K562 (cell line): ENCODE measurements around the gene ASPA. TPM values are rescaled to one million over a fixed set of nuclear protein-coding genes. Genes with fewer than 3 reads are reported as not detected.

Experiments
- ATAC-seq: fragments of 200-7000 bp; cut with Tn5 transposase; 3 replicates; pipeline ENCODE4 v1.9.1; 2020; ENCODE audit warnings: moderate library complexity
- BruUV-seq: library from RNA; stranded (reverse); fragments of 400-500 nt; replicated peaks from 2 replicates; lab custom pipeline; 2021; lab: Mats Ljungman, UMichigan
- CTCF ChIA-PET: fragments of 300-600 bp; formaldehyde crosslinking; extraction: SDS; loops from one replicate; lab custom pipeline; 2021; ENCODE audit warnings: low intra/inter-chr PET ratio; lab: Yijun Ruan, JAX
- POLR2A ChIA-PET: fragments of 300-600, 350-650 bp; sonication (Branson Sonifier 250); formaldehyde crosslinking; extraction: SDS; loops from one replicate; lab custom pipeline; 2021; ENCODE audit warnings: antibody characterized with exemption, inconsistent platforms; lab: Yijun Ruan, JAX
- DNase-seq, 4 experiments: peaks; one replicate each; pipeline versions ENCODE4 v3.0.0 to v3.0.0-alpha.2; 2011 to 2018; ENCODE audit warnings: low spot score in 3 of 4, mixed read lengths in 3 of 4; ENCODE audit errors: extremely low read depth in 1 of 4
- FAIRE-seq: peaks from 2 replicates; lab custom pipeline; 2011; peaks lifted over from hg19 to GRCh38; lab: Jason Lieb, UNC
- H2AFZ ChIP-seq: 2 replicates; pipeline ENCODE4 v1.6.0; 2011; ENCODE audit warnings: low read depth, low read length, control low read depth, inconsistent platforms
- H3K27ac ChIP-seq: fragments of 200-600 bp; 3 replicates; pipeline ENCODE4 v1.8.0; 2011; ENCODE audit warnings: low read depth, mild to moderate bottlenecking, control low read depth, inconsistent platforms, low read length, moderate library complexity, mixed read lengths; ENCODE audit errors: extremely low read depth
- H3K27me3 ChIP-seq, 2 experiments: fragments of 300-600 bp in 1 of 2; 2 replicates in 1 of 2; 3 replicates in 1 of 2; pipeline versions ENCODE4 v1.6.0 to v1.8.0; 2011; ENCODE audit warnings: inconsistent platforms in 2 of 2, low read length in 2 of 2, mild to moderate bottlenecking in 1 of 2, mixed read lengths in 1 of 2, moderate library complexity in 1 of 2; ENCODE audit not compliant: control insufficient read depth in 2 of 2, insufficient read depth in 2 of 2
- H3K36me3 ChIP-seq: fragments of 300-600 bp; 3 replicates; pipeline ENCODE4 v1.8.0; 2011; ENCODE audit warnings: mild to moderate bottlenecking, low read length, inconsistent platforms; ENCODE audit not compliant: control insufficient read depth, insufficient read depth
- H3K4me1 ChIP-seq, 2 experiments: fragments of 200-600 bp in 1 of 2; replicated peaks in 1 of 2; 2 replicates in 1 of 2; 3 replicates in 1 of 2; pipeline versions ENCODE4 v1.5.1 to v1.8.0; 2011; ENCODE audit warnings: inconsistent platforms in 2 of 2, low read length in 2 of 2, mild to moderate bottlenecking in 1 of 2, mixed read lengths in 1 of 2, moderate library complexity in 1 of 2; ENCODE audit not compliant: control insufficient read depth in 2 of 2, insufficient read depth in 2 of 2
- H3K4me2 ChIP-seq: 2 replicates; pipeline ENCODE4 v1.6.1; 2011; ENCODE audit warnings: low read length, control low read depth, inconsistent platforms, mixed read lengths; ENCODE audit not compliant: insufficient read depth
- H3K4me3 ChIP-seq: fragments of 200-600 bp; sonication (generic), shearing (Covaris generic); 2 replicates; pipeline ENCODE4 v1.5.1; 2016; ENCODE audit warnings: control low read depth, inconsistent platforms
- H3K79me2 ChIP-seq: fragments of 200-600 bp; 3 replicates; pipeline ENCODE4 v1.8.0; 2011; ENCODE audit warnings: low read length, inconsistent platforms; ENCODE audit not compliant: control insufficient read depth, insufficient read depth
- H3K9ac ChIP-seq, 2 experiments: 2 replicates each; pipeline versions ENCODE4 v1.6.0 to v1.6.1; 2011; ENCODE audit warnings: low read depth in 2 of 2, low read length in 2 of 2, control low read depth in 1 of 2, inconsistent platforms in 1 of 2, mild to moderate bottlenecking in 1 of 2, mixed read lengths in 1 of 2; ENCODE audit not compliant: insufficient read depth in 1 of 2
- H3K9me1 ChIP-seq: one replicate; pipeline ENCODE4 v1.6.0; 2011; ENCODE audit warnings: inconsistent platforms, mild to moderate bottlenecking, low read length, moderate library complexity; ENCODE audit not compliant: control insufficient read depth, insufficient read depth
- H3K9me3 ChIP-seq: replicated peaks from 2 replicates; pipeline ENCODE4 v1.5.1; 2011; ENCODE audit warnings: low read depth, low read length, inconsistent platforms; ENCODE audit not compliant: control insufficient read depth, insufficient read depth
- H4K20me1 ChIP-seq: replicated peaks from 2 replicates; pipeline ENCODE4 v1.6.1; 2011; ENCODE audit warnings: low read length, inconsistent platforms, mixed read lengths; ENCODE audit not compliant: control insufficient read depth, insufficient read depth
- CREM ChIP-seq: IDR thresholded peaks from 2 replicates; pipeline ENCODE4 v1.6.1; 2014; ENCODE audit warnings: antibody characterized with exemption, low read depth
- NR2F6 ChIP-seq: fragments of 450-650 bp; formaldehyde crosslinking; IDR thresholded peaks from 2 replicates; pipeline ENCODE4 v1.4.0; 2020; ENCODE audit warnings: mild to moderate bottlenecking
- SRSF3 ChIP-seq: fragments of 200-400 bp; formaldehyde crosslinking; IDR thresholded peaks from 2 replicates; pipeline ENCODE4 v1.6.1; 2016; ENCODE audit warnings: mild to moderate bottlenecking, low read length, moderate library complexity; ENCODE audit not compliant: insufficient read depth
- TFAP4 ChIP-seq: sonication (generic); formaldehyde crosslinking; IDR thresholded peaks from 2 replicates; pipeline ENCODE4 v1.8.0; 2022; ENCODE audit warnings: missing genetic modification reagents, mild to moderate bottlenecking, moderate library complexity, borderline replicate concordance
- ZNF277 ChIP-seq: fragments of 250-450 bp; sonication (Bioruptor Pico); IDR thresholded peaks from 2 replicates; pipeline ENCODE4 v1.8.0; 2022; ENCODE audit warnings: inconsistent platforms, mild to moderate bottlenecking, moderate library complexity, borderline replicate concordance
- ZNF696 ChIP-seq: fragments of 250-450 bp; sonication (Bioruptor Pico); conservative IDR thresholded peaks from 2 replicates; pipeline ENCODE4 v1.4.0; 2020; ENCODE audit warnings: mild to moderate bottlenecking, moderate library complexity
- WGBS: fragments of 100-300 bp; shearing (Covaris generic); methylation state at CpG from one replicate; pipeline ENCODE4 v1.1.6; 2016; ENCODE audit warnings: low coverage, mixed read lengths; ENCODE audit not compliant: insufficient coverage; ENCODE audit errors: missing lambda C conversion rate; 5-methylcytosine and 5-hydroxymethylcytosine counted together
- in situ Hi-C: fragments of 300-500 bp; cut with MboI; formaldehyde crosslinking; loops from 4 replicates; pipeline ENCODE4 v1.15.0; 2018; ENCODE audit warnings: inconsistent platforms, mixed read lengths
- intact Hi-C: fragments of 100-400 bp; cut with micrococcal nuclease; formaldehyde crosslinking; loops from 2 replicates; pipeline ENCODE4 v1.14.2; 2022
- polyA plus RNA-seq, 8 experiments: library from polyadenylated mRNA; depleted of rRNA in 4 of 8; stranded (reverse) in 5 of 8; unstranded in 3 of 8; fragments of >200 nt; fragmentation: Nextera tagmentation in 2 of 8; fragmentation: Illumina TruSeq in 1 of 8; extraction: Ambion mirVana in 2 of 8; extraction: Trizol in 1 of 8; gene quantifications; 2 replicates each; pipeline versions ENCODE4 v1.2.1 to v1.2.3, GENCODE V29; 2011 to 2014; ENCODE audit warnings: inconsistent platforms in 1 of 8, missing spikeins in 1 of 8
- total RNA-seq, 7 experiments: library from RNA; depleted of rRNA in 6 of 7; stranded (reverse); fragments of >200 nt in 6 of 7; fragmentation: Illumina TruSeq in 2 of 7; extraction: Trizol in 2 of 7; gene quantifications; 2 replicates each; pipeline versions ENCODE4 v1.2.1 to v1.2.3, GENCODE V29; 2011 to 2021; ENCODE audit warnings: low replicate concordance in 1 of 7

ASPA gene
- total and polyA plus RNA-seq, 9 of the 15 experiments (the other 6 are each of a cell fraction or from before 2014, with no cell fraction given), result not detected

- in situ Hi-C loops, result no loop called here
- peaks cover 0 to 8% of the 10 kb centered on the region in 2 experiments; a peak in 1 of 5 replicates for H3K4me1 ChIP-seq
- FAIRE-seq, result no peak
- no peak overlapping the region for H3K4me2 ChIP-seq
- no peaks in the 10 kb centered on the region for H3K9me3 ChIP-seq
- BruUV-seq, result no TSS peak
- no peak overlapping the region for H2AFZ ChIP-seq
- DNase-seq, result peak in 3 of 4 experiments; percentile 20 to 28 (median 25)
- H4K20me1 ChIP-seq, result no peaks in the 10 kb centered on the region; the same call in 1 of the 2 replicates
- intact Hi-C loops, result no loop called here
- no peaks in the 10 kb centered on the region for H3K79me2 ChIP-seq
- H3K9ac ChIP-seq, result no peak overlapping the region
- no peak overlapping the region for H3K27ac ChIP-seq
- 1% methylated on average over 7 of the region's 8 CpGs for WGBS
- peaks cover 0 to 17% of the 10 kb centered on the region in 2 experiments; a peak in 2 of 5 replicates for H3K27me3 ChIP-seq
- no peak overlapping the region for H3K4me3 ChIP-seq
- no peaks in the 10 kb centered on the region for H3K9me1 ChIP-seq
- H3K36me3 ChIP-seq, result no peaks in the 10 kb centered on the region
- ATAC-seq, result 0 out of 3 replicates have a peak, but pooled peaks have one; percentile 22
- CTCF ChIA-PET, result no interaction called here
- TF ChIP-seq CREM (no peak), ZNF696 (CRISPR knock-in tag) (no peak), ZNF277 (CRISPR knock-in tag) (no peak), SRSF3 (no peak), NR2F6 (CRISPR knock-in tag) (no peak), TFAP4 (CRISPR knock-in tag) (no peak)
- TF ChIP-seq, all 486 proteins: peak for 0
- POLR2A ChIA-PET, result interaction anchor here (0.6 to 0.7 kb wide), 2 partner anchors 271 to 406 kb away, joined by 3 read pairs; no protein-coding TSS in a partner anchor
Observed at GRCh38 chr17:3539881-3540540, 64.2 kb downstream of the ASPA start.
